CD4-positive, alpha-beta T cell treated with Interleukin-2 at 100 ng/mL for 4 hours (primary cell): ENCODE data around the gene KSR2.
A peak's percentile ranks its signal among the peaks of the same experiment; 100 is the strongest.
"Not testable (repeated sequence)": the region's sequence is repeated elsewhere in the genome, so short reads cannot be mapped to it uniquely, and the experiment has no call there.

ENCODE experiments used
- DNase-seq: peaks from one replicate; pipeline ENCODE4 v3.0.0-alpha.2; 2020; ENCODE audit warnings: low spot score

KSR2 gene

DNA sequence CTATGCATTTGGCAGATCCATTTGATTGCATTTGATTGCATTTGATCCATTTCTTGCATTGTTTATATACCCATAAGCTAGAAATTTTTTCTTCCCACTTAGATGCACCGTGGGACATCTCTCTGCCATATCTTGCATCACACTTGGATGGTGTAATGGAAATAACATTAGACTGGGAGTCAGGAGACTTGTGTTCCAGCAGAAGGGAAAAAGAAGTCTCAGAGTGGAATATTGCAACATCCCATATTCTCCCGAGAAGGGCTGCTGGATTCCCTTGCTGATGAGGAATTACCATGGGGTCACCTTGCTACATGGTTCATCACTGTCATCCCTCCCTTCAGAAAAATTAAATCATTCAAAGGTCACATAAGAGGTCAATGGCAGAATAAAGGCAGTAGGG, 78.1 kb downstream of the KSR2 start:
- no peak for DNase-seq

DNA sequence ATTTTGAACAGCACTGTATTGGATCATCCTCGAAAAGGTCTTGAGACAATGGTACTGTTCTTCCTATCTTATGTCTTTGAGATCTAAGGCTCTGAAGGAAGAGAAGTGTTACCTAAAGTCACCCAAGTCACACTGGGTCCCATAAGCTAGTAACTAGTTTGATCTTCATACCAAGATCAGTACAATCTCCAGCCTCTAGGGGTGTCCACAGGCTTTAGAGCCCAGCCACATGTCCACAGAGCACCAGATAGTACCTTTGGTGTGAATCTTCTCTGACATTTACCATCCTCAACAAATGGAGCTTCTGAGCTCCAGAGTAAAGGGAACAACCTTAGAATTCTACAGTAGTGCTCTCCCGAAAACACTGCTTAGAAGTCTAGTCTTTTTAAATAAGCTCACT, 78.7 kb downstream of the KSR2 start:
- DNase-seq: no peak

DNA sequence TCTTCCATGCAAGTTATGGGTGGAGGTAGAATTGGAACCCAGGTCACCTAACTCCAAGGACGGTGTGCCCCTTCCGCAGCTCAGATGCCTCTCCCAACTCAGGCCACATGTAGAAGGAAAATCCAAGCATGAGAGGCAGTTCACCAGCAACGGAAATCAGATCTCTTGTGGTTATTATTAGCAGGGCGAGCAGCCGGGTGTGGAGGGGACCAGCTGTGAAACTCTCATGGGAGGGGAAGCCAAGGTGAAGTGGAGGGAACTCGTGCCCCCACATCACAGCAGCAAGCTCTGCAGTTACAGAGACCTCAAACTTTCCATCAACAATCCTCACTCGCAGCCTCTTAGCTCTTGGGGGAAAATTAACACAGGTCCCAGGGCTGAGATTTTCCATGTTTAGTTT, 79.7 kb downstream of the KSR2 start:
- DNase-seq: no peak

DNA sequence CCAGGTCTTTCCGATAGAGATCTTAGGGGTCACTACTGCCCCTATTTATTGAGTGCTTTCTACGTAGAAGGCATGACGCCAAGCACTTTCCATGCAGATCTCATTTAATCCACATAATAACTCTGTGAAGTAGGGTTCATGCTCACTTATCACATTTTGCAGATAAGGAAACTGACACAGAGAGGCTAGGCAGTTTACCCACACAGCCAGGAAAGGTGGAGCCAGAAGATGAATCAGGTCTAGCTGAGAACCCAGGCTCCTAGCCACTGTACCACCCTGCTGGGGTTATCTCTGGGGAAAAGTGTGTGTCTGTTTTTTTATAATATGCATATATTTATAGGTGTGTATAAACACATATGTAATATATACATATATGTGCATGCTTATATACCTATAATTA, 83.6 kb downstream of the KSR2 start:
- no peak for DNase-seq

DNA sequence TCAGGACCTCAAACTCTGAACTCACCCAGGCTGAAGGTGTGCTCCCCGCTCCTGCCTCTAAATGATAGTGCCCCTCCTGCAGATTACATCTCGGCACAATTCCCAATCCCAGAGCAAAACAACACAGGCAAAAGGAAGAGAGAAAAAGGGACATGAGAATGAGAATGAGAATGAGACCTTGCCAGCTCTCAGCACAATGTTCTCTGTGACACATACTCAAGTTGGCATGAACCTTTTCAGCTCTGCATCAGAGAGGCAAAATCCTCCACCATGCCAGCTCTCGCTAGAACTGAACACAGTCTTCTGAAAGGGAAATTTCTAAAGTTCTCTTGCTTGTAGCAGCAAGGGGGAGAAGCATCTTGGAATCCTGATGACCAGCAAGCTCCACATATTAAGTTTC, 84.6 kb downstream of the KSR2 start:
- no peak for DNase-seq

DNA sequence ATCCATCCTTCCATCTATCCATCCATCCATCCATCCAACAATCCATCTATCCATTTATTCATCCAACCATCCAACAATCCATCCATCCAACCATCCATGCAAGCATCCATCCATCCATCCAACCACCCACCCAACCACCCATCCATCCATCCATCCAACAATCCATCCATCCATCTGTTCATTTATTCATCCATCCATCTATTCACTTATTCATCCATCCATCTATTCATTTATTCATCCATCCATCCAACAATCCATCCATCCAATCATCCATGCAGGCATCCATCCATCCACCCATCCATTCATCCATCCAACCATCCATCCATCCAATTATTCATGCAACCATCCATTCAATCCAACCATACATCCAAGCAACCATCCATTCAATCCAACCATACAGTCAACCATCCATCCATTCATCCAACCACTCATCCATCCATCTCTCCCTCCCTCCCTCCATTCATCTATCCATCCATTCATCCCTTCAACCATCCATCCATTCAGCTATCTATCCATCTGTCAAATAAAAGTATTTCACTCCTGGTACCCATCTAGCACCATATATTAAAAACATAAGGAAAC, 86.1 kb downstream of the KSR2 start:
- no peak for DNase-seq

DNA sequence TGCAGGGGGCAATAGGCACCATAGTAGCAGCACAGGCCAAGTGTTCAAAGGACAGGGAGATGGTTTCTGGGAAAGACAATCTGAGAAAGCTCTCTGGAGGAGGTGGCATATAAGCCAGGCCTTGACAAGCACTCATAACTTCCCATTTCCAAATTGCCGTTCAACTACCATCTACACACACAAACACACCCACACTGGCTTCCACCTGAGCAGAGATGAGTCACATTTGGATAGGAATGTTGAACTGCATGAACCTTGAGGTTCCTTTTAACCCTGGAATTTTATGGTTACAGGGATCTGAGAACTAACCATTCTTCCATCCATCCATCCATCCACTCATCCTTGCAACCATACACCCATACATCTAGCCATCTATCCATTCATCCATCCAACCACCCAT, 86.6 kb downstream of the KSR2 start:
- DNase-seq: no peak

DNA sequence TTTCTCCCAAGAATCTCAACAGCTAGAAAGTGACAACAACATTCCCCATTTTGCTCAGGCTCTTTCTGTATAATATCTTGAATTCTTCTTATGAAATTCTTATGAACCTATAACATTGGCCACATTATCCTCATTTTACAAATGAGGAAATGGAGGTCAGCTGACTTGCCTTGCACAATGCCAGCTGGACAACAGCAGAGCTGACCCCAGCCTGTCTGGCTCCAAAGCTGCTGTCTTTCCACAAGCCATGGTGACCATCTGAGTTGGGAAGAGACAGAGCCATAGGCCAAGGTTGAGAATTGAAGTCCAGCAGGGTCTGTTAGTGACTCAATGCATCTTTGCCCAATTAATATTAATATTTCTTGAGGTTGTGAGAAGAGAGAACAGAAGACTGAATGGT, 87.3 kb downstream of the KSR2 start:
- DNase-seq: no peak

DNA sequence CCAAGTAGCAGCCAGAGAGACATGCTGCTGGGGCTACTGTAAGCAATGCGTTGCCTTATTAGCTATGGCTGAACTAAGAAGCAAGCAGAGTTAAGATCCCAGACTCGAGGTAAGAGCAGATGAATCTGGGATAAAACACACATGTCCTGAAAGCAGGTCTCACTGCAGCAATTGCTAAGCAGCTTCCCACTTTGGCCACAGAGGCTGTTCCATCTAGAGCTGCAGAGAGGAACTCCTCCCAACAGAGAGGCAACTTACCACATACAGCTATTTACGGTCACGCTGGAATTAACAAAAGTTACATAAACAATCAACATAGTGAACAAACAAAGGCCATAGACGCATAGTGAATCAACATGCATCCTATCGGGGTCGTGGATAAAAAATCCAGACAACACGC, 90.2 kb downstream of the KSR2 start:
- no peak for DNase-seq

DNA sequence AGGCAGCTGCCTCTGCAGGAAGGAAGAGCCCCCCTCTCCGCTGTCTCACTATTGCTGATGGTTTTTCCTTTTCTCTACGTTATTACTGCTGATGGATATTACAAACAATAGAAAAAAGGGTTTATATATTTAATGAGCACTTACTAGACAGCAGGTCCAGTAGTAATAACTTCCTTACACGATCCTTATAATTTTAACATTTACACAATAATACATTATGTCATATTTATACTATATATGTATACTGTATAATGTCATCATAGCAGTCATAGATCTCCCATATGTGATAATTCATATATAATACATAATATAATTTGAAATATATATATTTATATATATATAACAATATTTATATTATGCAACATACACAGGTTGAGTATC, 92.4 kb downstream of the KSR2 start:
- DNase-seq: no peak

DNA sequence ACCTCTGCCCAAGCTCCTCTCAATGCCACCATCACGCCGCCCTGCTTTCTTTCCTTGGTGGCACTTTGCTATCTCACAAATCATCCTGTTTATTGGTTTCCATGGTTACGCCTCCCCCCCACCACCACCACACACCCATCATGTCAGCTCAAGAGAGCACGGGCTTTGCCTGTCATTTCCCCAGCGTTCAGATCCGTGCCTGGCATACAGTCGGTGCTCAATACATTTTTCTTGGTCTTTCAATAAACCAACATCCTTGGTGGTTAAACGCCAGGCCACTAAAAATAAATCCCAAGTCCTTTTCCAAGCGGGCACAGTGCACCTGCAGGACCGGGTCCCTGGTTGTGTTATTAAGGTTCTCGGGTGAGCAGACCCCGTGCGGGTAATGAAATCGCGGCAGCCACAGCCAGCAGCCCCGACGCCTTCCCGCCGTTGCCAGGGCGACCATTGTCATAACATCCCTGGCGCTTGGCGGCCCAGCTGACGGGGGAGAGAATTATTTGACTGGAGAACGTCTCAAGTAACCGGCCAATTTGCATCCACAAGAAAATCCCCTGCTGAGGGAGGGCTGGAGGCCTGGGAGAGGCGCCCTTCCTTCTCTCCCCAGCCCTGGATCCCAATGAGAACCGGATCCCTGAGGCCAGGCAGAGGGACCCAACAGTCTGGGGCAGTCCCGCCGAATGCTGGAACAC, 92.9 kb downstream of the KSR2 start:
- peak; percentile 45 for DNase-seq

DNA sequence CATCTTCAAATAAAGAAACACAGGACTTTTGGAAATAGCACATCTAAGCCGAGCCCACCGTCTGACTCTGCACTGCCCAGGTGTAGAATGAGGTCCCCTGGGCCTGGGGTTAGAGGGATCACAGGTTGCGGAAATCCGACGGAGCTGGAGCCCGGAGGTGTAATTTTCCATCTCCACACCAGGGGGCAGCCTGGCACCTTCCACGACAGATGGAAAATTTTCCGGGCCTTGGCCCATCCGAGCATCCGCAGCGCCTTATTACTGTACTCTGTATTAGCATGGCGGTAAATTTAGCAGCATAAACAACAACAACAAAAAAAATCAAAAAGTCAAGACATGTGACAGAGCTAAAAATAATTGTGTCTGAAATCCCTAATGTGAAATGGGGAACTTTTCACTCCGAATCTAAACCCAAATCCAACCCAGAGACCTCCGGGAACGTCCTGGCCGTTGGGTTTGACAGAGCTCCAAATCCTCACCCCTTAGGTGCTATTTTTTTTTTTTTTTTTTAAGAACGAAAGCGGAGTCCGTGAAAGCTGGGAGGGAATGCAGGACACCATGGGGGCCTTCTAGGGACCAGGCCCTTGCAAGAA, 93.9 kb downstream of the KSR2 start:
- DNase-seq: peak; percentile 61

DNA sequence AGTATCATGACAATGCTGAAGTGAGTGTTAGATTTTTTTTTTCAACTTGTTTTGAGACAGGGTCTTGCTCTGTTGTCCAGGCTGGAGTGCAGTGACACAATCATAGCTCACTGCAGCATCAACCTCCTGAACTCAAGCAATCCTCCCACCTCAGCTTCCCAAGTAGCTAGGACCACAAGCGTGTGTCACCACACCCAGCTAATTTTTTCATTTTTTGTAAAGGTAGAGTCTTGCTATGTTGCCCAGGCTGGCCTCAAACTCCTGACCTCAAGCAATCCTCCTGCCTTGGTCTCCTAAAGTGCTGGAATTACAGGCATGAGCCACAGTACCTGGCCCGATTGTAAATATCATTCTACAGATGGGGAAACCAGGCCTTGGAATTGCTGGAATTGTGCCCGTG, 94.6 kb downstream of the KSR2 start:
- not testable (repeated sequence) for DNase-seq

DNA sequence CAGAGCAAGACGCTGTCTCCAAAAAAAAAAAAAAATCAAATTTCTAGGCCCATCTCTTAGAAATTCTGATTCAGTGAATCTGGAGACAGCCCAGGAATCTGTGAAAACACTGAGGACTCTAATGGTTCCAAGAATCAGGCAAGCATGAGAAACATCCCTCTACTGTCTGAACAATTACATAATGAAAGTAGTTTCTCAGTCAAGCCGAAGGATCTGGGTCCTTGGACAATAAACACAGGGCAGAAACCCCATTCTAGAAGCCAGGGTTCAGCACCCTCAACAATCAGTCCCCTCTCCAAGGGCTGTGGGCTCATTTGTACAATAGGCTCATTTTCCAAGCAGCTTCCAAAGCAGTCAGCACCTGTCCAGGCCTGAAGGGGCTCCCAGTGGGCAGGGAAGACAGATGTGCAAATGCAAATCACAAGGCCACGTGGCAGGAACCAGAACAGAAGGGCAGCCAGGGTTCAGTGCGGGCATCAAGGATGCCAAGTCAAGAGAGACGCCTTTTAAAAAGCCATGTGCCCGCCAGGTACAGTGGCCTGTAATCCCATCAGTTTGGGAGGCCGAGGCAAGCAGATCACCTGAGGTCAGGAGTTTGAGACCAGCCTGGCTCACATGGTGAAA, 96.1 kb downstream of the KSR2 start:
- DNase-seq: no peak

DNA sequence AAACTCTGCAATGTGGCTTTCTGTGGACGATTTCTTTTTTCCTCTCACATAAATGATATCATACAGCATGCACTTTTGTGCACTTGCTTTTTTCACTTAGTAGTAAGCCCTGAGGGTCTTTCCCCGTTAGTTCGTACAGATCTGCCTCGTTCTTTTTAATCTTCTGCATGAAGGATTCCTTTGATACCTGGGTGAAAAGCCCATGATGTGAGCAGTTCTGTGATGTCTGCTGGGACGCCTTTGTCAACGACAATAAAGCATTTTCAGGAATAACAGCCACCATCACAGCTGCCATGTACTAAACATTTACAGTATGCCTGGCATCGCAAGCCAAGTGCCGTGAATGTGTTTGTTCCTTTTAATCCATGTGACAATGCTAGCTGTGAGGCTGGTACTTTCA, 99.2 kb downstream of the KSR2 start:
- DNase-seq: no peak

DNA sequence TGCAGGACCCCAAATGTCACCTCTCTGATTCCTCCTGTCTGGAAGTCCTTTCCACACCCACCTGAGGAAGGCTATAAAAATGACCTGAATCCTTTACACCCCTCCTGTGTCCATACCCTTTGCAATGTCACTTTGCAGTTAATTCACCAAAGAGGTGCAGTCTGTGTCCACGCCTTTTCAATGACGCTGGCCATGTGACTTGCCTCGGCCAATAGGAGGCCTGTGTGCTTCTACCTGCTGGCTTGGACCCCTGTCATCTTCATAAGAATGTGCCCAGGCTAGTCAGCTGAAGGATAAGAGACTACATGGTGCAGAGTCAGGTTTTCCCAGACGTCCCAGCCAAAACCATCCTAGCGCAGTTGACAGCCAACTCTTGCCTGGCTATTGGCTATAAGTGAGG, 101.4 kb downstream of the KSR2 start:
- no peak for DNase-seq

DNA sequence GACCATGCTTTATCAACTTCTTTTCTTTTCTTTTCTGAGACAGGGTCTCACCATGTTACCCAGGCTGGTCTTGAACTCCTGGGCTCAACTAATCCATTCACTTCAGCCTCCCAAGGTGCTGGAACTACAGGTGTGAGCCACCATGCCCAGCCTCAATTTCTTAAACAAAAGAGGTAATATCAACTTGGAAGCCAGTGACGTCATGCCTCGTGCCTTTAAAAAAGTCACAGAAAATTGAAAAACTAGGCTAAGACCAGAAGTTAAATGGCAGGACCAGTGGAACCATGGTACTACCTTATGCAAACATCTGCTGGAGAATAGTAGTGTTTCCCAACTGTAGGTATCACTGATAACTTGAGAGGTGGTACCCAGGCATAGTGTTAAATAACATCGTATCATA, 103.3 kb downstream of the KSR2 start:
- no peak for DNase-seq

DNA sequence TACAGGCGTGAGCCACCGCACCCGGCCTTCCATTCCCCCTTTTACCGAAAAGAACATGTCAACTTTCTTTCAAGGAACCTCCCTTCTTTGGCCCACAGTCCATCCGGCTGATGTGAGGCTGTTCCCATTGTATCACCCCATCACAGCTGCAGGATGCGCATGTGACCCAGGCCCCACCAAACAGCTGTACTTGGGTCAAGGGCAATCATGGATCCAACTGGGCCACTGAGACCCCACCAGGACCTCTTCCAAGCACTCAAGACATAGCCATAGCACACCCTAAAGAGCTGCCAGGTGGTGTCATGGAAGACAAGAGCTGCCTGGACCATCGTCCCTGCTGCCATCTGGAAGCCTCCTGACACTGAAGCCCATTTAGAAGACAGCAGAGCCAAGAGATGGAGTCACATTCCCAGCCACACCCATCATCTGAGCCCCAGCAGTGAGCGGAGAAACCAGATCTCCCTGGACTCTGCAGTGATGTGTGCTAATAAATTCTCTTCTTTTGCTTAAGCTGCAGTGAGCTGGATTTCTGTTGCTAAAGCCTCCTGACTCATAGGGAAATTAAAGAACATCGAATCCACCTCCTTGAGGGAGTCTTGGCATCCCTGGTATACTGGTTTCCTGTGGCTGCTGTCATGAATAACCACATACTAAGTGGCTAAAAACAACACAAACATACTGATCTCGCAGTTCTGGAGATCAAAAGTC, 105.6 kb downstream of the KSR2 start:
- no peak for DNase-seq

DNA sequence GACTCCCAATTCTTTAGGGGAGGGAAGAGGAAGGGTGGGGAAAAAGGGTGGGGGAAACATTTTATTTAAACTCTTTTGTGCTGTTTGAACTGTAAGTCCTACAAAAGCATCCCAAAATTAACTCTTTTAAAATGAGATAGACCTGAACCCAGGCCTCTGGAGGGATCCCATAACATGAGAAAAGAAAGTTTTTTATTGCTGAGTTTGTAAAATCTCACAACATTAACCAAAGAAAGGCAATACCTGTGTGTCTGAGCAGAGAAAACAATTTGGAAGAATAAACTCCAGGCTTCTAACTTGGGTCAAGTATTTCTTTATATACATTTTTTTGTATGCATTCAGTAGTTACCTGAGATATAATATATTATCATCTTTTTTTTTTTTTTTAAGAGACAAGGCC, 107.1 kb downstream of the KSR2 start:
- no peak for DNase-seq

DNA sequence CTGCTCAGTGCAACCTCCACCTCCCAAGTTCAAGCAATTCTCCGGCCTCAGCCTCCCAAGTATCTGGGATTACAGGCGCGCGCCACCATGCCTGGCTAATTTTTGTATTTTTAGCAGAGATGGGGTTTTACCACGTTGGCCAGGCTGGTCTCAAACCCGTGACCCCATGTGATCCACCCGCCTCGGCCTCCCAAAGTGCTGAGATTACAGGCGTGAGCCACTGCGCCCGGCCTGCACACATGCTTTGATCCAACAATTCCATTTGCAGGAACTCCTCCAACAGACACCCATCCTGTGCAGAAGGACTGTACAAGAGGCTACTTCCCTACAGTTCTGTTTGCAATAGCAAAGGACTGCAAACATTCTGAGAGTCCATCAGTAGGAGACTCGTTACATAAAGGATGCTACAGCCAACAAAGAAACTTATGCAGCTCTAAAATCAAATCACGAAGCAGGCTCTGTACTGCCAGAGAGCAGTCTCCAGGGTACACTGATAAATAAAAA, 108.0 kb downstream of the KSR2 start:
- not testable (repeated sequence) for DNase-seq

DNA sequence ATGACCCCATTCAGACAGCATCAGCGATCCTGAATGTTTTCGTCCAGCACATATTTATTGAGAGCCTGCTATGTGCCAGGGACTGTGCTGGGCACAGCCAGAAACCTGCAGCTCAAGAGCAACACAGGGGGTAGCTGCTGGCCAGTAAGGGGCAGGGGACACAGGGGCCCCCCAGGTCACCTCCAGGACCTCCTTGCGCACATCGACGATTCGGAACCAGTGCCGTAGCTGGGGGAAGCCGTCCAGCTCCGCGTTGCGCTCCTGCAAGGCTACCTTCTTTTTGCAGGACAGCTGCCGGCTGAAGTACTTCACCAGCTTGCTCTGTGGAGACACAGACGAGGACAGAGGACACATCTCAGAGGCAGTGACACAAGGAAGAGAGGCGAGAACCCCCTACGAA, 108.7 kb downstream of the KSR2 start:
- DNase-seq: no peak
